Measurements from ENCODE around the gene LRFN2.

GRCh38 chr6:40432982-40433381, 154.2 kb downstream of the LRFN2 start:
- TF ChIP-seq SMC3 (conservative IDR thresholded peaks at IDR 0.05; ENCODE audit: poor library complexity) (no peak), EZH2 (IDR thresholded peaks at IDR 0.05; ENCODE audit: borderline replicate concordance, insufficient read depth, low read length, poor library complexity, severe bottlenecking) (no peak)

All from neural cell (in vitro differentiated cells).